Natural killer cell treated with Interleukin-12 subunit alpha and Interleukin-12 subunit beta and Interleukin-15 and Interleukin-18, amount 100 ng/mL, for 72 hours (primary cell): ENCODE results near the gene RPL12. TPM values are rescaled to one million over a fixed set of nuclear protein-coding genes. Genes with fewer than 3 reads are reported as not detected.
A peak's percentile ranks its signal among the peaks of the same experiment; 100 is the strongest.

Source experiments
- ATAC-seq, 2 donors: fragments of 150-1000 bp; cut with Tn5 transposase in 1 of 2; sonication (Bioruptor Pico), chemical (Tn5 transposase) in 1 of 2; 2 replicates each; pipeline ENCODE4 v1.10.0; 2021
- DNase-seq: peaks from one replicate; pipeline ENCODE4 v3.0.0; 2022; ENCODE audit warnings: low spot score
- H3K27ac Mint-ChIP-seq, 2 donors: 1 replicate in 1 of 2; 2 replicates in 1 of 2; pipeline ENCODE4 v1.8.0; 2022; ENCODE audit warnings: mixed read lengths in 2 of 2, mild to moderate bottlenecking in 1 of 2, moderate library complexity in 1 of 2
- H3K27me3 Mint-ChIP-seq, 2 donors: 1 replicate in 1 of 2; 2 replicates in 1 of 2; pipeline ENCODE4 v1.8.0; 2022; ENCODE audit warnings: mixed read lengths in 2 of 2
- H3K36me3 Mint-ChIP-seq: one replicate; pipeline ENCODE4 v1.8.0; 2022; ENCODE audit warnings: mixed read lengths
- H3K4me1 Mint-ChIP-seq, 2 donors: 1 replicate in 1 of 2; 2 replicates in 1 of 2; pipeline ENCODE4 v1.8.0; 2022; ENCODE audit warnings: low read depth in 2 of 2, mixed read lengths in 2 of 2, mild to moderate bottlenecking in 1 of 2
- H3K4me3 Mint-ChIP-seq: one replicate; pipeline ENCODE4 v1.8.0; 2022; ENCODE audit warnings: mixed read lengths
- H3K9me3 Mint-ChIP-seq: 2 replicates; pipeline ENCODE4 v1.8.0; 2022; ENCODE audit warnings: mixed read lengths
- total RNA-seq, 2 donors: library from RNA; stranded (reverse); gene quantifications; one replicate each; pipeline ENCODE4 v1.2.3, GENCODE V29; 2022

Gene RPL12
- total RNA-seq, 2 donors from 2014 or later: 698 to 1,282 TPM

DNA sequence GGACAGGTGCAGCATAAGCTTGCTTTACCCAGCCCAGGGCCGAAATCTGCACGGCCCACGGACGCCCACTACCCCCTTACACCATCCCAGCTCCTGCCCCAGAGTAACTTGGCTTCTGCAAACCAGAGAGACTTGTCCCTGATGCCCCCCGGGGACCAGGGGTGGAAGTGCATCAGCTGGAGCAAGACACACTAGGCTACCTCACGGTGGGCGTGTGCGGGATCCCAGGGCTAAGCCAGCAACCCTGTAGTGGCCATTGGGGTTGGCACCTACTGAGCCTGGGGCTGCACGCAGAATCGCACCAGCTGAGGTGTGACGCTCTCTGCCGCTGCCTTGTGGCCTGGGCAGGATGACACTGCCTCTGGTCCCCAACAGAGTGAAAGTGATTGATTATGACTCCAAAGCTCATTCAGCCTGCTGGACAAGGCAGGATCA, 33.2 kb downstream of the RPL12 start:
- Mint-ChIP-seq H3K9me3 (no peaks in the 10 kb centered on the region), H3K27ac (no peak overlapping the region), H3K4me1 (peaks cover 12% of the 10 kb centered on the region in 2 donors), H3K4me3 (no peak overlapping the region), H3K27me3 (peaks cover 0 to 2% of the 10 kb centered on the region in 2 donors), H3K36me3 (no peaks in the 10 kb centered on the region)
- DNase-seq: peak; percentile 74
- peak; percentile 91 to 92 for ATAC-seq

DNA sequence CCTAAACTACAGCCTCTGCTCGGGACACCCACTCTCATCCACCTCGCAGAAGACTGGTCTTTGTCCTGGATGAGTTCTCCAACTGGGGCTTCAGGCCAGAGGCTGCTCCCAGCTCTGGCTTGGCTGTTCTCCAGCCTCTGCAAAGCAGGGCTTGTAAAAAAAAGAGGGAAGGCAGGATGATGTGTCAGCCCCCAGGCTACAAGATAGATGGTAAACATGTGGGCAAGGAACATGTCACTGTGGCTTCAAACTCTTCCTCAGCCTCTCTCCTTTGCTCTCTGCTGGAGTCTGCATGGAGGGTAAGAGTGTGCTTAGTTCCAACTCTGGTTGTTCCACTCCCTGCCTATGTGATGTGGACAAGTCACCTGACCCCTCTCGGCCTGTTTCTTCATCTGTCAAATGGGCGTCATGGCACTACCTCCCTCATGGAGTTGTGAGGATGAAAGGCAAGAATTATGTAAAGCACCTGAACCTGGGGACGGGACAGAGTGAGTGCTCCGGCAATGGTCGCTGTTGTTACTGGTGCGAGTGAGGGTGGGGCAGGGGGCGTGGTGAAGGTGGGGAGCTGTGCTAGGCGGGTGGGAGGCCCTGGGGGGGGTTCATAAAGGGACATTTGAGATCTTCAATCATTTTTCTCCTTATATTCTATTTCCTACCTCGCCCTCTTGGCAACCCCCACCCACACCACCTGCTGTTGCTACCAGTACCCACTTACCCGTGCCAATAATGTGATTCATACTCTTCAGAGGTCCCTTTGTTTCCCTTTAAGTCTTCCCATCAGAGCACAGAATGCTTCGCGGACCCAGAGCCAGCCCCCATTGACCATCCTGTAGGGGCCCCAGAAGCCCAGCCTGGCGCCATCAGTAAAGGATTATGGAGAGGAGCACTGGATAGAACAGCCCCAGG, 33.8 kb downstream of the RPL12 start:
- ATAC-seq (no peak), DNase-seq (no peak)
- H3K36me3 Mint-ChIP-seq: no peaks in the 10 kb centered on the region
- peaks cover 5 to 7% of the 10 kb centered on the region in 2 donors for H3K4me1 Mint-ChIP-seq
- H3K9me3 Mint-ChIP-seq: no peaks in the 10 kb centered on the region
- H3K4me3 Mint-ChIP-seq: no peak overlapping the region
- no peak overlapping the region for H3K27ac Mint-ChIP-seq
- H3K27me3 Mint-ChIP-seq: peaks cover 0 to 2% of the 10 kb centered on the region in 2 donors

GRCh38 chr9:127415657-127416056, 35.5 kb downstream of the RPL12 start:
- Mint-ChIP-seq H3K27me3 (peaks cover 0 to 2% of the 10 kb centered on the region in 2 donors), H3K27ac (no peak overlapping the region), H3K4me1 (peaks cover 4 to 5% of the 10 kb centered on the region in 2 donors), H3K36me3 (no peaks in the 10 kb centered on the region), H3K4me3 (no peak overlapping the region), H3K9me3 (no peaks in the 10 kb centered on the region)
- ATAC-seq (no peak), DNase-seq (no peak)

DNA sequence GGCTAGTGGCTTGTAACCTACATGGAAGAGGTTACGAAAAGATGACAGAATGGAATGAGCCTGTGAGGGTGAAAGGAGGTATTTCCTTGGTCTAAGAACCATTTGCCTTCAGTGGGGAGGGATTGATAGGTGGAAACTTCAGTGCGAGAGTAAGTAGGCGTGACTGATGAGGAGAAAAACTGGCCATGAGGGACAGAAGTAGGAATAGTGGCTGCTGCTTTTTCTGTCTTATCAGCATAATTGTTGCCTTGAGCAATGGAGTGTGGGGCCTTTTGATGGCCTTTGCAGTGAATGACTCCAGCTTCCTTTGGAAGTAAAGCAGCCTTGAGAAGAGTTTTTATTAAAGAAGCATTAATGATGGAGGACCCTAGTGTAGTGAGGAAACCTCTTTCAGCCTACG, 36.1 kb downstream of the RPL12 start:
- H3K4me3 Mint-ChIP-seq: no peak overlapping the region
- H3K9me3 Mint-ChIP-seq: no peaks in the 10 kb centered on the region
- peaks cover 4 to 5% of the 10 kb centered on the region in 2 donors for H3K4me1 Mint-ChIP-seq
- DNase-seq (no peak), ATAC-seq (no peak)
- H3K27ac Mint-ChIP-seq: no peak overlapping the region
- peaks cover 0 to 2% of the 10 kb centered on the region in 2 donors for H3K27me3 Mint-ChIP-seq
- H3K36me3 Mint-ChIP-seq: no peaks in the 10 kb centered on the region

DNA sequence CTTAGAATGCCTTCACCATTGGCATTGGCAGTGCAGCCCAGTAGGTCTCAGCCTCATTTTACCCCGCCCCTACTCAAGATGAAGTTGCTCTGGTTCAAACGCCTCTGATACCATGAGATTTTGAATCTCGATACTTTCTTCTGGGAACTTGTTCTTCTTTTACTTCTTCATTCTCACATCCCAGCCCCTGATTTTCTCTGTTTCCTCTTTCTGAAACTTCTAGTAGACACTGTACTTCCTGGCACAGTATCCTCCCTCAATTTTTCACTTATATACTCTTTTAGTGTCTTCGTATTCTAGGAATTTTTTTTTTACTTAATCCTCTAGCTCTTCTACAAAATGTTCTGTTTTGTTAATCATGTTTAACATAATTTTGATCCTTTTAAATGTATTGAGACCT, 40.1 kb downstream of the RPL12 start:
- H3K9me3 Mint-ChIP-seq: no peaks in the 10 kb centered on the region

GRCh38 chr9:127407492-127407843, 43.7 kb downstream of the RPL12 start:
- H3K27ac Mint-ChIP-seq: no peak overlapping the region
- ATAC-seq (no peak), DNase-seq (no peak)
- H3K9me3 Mint-ChIP-seq: no peaks in the 10 kb centered on the region
- H3K4me3 Mint-ChIP-seq: no peak overlapping the region
- H3K4me1 Mint-ChIP-seq: no peaks in the 10 kb centered on the region
- no peaks in the 10 kb centered on the region for H3K36me3 Mint-ChIP-seq
- H3K27me3 Mint-ChIP-seq: no peaks in the 10 kb centered on the region

More for the DNA sequence above, 40.1 kb downstream of the RPL12 start:
- H3K27me3 Mint-ChIP-seq: peaks cover 0 to 2% of the 10 kb centered on the region in 2 donors
- DNase-seq (no peak), ATAC-seq (no peak)
- H3K4me1 Mint-ChIP-seq: no peaks in the 10 kb centered on the region
- H3K36me3 Mint-ChIP-seq: no peaks in the 10 kb centered on the region
- H3K27ac Mint-ChIP-seq: no peak overlapping the region
- H3K4me3 Mint-ChIP-seq: no peak overlapping the region

GRCh38 chr9:127406799-127407491, 44.3 kb downstream of the RPL12 start:
- H3K27ac Mint-ChIP-seq: no peak overlapping the region
- H3K9me3 Mint-ChIP-seq: no peaks in the 10 kb centered on the region
- no peak overlapping the region for H3K4me3 Mint-ChIP-seq
- H3K27me3 Mint-ChIP-seq: no peaks in the 10 kb centered on the region
- H3K36me3 Mint-ChIP-seq: no peaks in the 10 kb centered on the region
- DNase-seq (no peak), ATAC-seq (peak in 1 of 2 donors; percentile 36)
- H3K4me1 Mint-ChIP-seq: no peaks in the 10 kb centered on the region

DNA sequence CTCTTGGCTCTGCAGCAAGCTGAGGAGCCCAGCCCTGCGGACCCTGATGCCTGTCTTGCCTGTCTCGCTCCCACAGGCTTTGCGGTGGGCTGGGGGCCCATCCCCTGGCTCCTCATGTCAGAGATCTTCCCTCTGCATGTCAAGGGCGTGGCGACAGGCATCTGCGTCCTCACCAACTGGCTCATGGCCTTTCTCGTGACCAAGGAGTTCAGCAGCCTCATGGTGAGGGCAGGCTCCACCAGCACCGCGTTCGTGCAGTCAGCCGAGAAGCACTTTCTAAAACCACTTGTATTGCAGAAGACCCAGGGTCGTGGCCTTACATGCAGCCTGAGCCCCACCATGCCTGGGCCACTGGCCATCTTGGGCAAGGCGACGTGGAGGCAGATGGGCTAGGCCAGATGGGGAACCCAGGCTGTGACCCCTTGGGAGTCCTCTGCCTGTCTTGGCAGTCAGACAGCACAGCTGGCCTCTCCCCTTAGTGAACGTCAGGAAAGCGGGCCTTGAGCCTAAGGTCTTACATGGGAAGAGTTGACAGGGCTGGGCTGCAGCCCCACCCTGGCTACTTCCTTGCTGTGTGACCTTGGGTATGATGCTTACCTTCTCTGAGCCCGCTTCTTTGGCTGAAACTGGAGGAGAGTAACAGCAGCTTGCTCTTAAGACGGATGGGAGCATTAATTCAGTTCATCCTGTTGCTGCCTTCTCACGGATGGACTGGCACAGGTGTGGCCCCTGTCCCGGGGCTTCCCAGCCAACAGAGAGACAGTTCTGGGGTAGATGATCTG, 45.7 kb downstream of the RPL12 start:
- Mint-ChIP-seq H3K27ac (peak overlapping the region in 1 of 2 donors; percentile 33), H3K9me3 (no peaks in the 10 kb centered on the region), H3K27me3 (no peaks in the 10 kb centered on the region), H3K4me3 (no peak overlapping the region), H3K4me1 (no peaks in the 10 kb centered on the region), H3K36me3 (no peaks in the 10 kb centered on the region)
- ATAC-seq (no peak), DNase-seq (no peak)

DNA sequence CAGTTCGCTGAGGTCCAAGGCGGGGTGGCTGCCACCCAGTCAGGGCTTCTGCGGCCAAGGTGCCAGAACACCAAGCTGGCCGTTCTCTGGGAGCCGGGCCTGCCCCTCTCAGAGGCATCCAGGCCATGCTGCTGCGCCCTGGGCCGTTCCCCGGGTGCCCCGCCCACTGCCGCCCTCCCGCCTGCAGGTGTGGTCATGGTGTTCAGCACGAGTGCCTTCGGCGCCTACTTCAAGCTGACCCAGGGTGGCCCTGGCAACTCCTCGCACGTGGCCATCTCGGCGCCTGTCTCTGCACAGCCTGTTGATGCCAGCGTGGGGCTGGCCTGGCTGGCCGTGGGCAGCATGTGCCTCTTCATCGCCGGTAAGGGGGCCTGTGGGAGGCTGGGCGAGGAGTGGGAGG, 46.6 kb downstream of the RPL12 start:
- Mint-ChIP-seq H3K36me3 (no peaks in the 10 kb centered on the region), H3K4me3 (no peak overlapping the region), H3K27ac (no peak overlapping the region), H3K27me3 (no peaks in the 10 kb centered on the region), H3K4me1 (no peaks in the 10 kb centered on the region), H3K9me3 (no peaks in the 10 kb centered on the region)
- ATAC-seq (peak in 1 of 2 donors; percentile 18), DNase-seq (no peak)

DNA sequence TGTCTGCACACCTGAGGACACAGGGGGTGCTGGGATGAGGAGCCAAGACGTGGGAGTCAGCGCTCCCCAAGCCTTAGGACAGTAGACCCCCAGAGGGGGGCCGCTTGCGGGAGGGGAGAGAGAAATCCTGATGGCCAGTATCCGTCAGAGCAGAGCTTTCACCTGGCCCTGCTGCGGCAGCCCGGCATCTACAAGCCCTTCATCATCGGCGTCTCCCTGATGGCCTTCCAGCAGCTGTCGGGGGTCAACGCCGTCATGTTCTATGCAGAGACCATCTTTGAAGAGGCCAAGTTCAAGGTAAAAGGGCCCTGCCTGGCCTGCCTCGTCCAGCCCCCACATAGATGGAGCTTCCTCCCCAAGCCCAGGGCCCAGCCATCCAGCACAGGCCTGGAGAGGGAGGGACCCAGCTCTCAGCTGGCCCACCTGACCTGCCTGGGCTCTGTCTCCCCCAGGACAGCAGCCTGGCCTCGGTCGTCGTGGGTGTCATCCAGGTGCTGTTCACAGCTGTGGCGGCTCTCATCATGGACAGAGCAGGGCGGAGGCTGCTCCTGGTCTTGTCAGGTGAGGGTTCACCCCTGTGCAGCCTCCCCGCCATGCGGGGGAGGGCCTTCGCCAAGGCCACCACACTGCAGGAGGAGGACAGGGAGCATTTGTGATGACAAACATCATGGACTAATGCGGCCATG, 47.6 kb downstream of the RPL12 start:
- H3K9me3 Mint-ChIP-seq: no peaks in the 10 kb centered on the region
- no peak overlapping the region for H3K27ac Mint-ChIP-seq
- no peaks in the 10 kb centered on the region for H3K36me3 Mint-ChIP-seq
- H3K4me3 Mint-ChIP-seq: no peak overlapping the region
- no peak for ATAC-seq
- H3K27me3 Mint-ChIP-seq: no peaks in the 10 kb centered on the region
- H3K4me1 Mint-ChIP-seq: no peaks in the 10 kb centered on the region
- no peak for DNase-seq

DNA sequence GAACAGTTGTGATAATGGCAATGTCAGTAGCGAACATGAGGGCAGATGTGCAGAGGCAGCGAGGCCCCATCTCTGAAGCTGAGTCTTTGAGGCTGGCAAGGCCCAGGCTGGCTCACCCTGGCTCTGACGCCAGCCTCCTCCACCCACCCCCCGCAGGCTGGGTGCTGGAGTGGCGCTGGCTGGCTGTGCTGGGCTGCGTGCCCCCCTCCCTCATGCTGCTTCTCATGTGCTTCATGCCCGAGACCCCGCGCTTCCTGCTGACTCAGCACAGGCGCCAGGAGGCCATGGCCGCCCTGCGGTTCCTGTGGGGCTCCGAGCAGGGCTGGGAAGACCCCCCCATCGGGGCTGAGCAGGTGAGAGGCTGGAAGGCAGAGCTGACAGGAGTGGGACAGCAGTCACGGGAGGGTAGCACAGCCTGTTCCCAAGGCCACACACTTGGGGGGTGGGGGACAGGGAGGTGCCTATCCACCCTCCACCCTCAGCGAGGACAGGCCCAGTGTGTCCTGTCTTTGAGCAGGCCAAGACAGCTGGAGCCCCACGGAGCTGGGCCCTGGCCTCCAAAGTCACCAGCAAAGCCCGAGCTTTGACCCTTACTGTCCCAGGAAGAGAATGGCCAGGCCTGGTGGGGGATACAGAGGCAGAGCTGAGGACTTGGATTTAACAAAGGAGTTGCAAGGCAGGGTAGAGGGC, 48.7 kb downstream of the RPL12 start:
- no peaks in the 10 kb centered on the region for H3K27me3 Mint-ChIP-seq
- ATAC-seq: no peak
- peaks cover 6 to 7% of the 10 kb centered on the region in 2 donors for H3K4me1 Mint-ChIP-seq
- H3K9me3 Mint-ChIP-seq: no peaks in the 10 kb centered on the region
- no peak for DNase-seq
- no peaks in the 10 kb centered on the region for H3K36me3 Mint-ChIP-seq
- H3K27ac Mint-ChIP-seq: no peak overlapping the region
- H3K4me3 Mint-ChIP-seq: no peak overlapping the region

DNA sequence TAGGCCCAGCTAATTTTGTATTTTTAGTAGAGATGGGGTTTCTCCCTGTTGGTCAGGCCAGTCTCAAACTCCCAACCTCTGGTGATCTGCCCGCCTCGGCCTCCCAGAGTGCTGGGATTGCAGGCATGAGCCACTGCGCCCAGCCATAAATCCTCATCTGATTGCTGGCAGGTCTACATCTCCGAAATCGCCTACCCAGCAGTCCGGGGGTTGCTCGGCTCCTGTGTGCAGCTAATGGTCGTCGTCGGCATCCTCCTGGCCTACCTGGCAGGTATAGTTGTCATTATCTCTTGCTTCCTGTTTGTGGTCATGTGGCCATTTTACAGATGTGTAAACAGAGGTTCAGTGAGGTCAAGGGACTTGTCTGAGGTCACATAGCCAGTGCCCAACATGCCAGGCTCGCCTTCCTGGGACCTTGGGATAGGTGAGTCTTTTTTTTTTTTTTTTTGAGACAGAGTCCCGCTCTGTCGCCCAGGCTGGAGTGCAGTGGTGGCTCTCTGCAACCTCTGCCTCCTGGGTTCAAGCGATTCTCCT, 51.4 kb downstream of the RPL12 start:
- Mint-ChIP-seq H3K27ac (no peak overlapping the region), H3K9me3 (no peaks in the 10 kb centered on the region), H3K4me1 (peaks cover 15 to 16% of the 10 kb centered on the region in 2 donors), H3K27me3 (peaks cover 0 to 5% of the 10 kb centered on the region in 2 donors), H3K36me3 (no peaks in the 10 kb centered on the region), H3K4me3 (no peak overlapping the region)
- no peak for DNase-seq
- no peak for ATAC-seq
